ENCODE results near the gene FOXK1. TPM values are rescaled to one million over a fixed set of nuclear protein-coding genes. Genes with fewer than 3 reads are reported as not detected.

The FOXK1 gene
- total RNA-seq, 2 experiments from 2014 or later, result 38.5 to 39.6 TPM

DNA sequence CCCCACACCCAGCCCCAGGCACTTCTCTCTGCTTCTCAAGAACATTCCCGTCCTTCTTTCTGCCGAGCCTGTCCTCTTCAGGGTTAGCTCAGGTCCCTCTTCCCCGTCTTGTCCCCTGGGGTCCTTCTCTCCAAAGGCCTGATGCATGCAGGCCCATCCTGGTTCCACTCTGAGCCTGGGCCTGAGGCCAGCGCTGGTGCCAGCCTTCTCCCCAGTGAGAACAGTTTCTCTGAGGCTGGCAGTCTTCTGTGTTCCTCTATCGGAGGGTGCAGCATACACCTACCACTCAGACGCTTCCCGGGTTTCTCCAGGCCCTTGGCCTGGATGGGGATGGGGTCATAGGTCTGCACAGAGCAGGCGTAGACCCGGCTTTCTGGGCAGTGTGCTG is 108.0 kb downstream of the FOXK1 start:
- Mint-ChIP-seq H3K36me3 (ENCODE audit: low read depth) (peaks cover 20% of the 10 kb centered on the region), H3K9me3 (no peaks in the 10 kb centered on the region), H3K27ac (no peak overlapping the region), H3K27me3 (no peaks in the 10 kb centered on the region), H3K4me3 (no peak overlapping the region), H3K4me1 (ENCODE audit: low read depth) (no peaks in the 10 kb centered on the region)
- intact Hi-C loops (cut with micrococcal nuclease), result loop anchor here (10.0 kb wide), 1 partner anchor 95 kb away; the partner anchor contains the start of gene RADIL
- ATAC-seq, result no peak
- ChIA-PET POLR2A (no interaction called here), CTCF (no interaction called here)
- no peak for DNase-seq
- TF ChIP-seq, protein P1, sequence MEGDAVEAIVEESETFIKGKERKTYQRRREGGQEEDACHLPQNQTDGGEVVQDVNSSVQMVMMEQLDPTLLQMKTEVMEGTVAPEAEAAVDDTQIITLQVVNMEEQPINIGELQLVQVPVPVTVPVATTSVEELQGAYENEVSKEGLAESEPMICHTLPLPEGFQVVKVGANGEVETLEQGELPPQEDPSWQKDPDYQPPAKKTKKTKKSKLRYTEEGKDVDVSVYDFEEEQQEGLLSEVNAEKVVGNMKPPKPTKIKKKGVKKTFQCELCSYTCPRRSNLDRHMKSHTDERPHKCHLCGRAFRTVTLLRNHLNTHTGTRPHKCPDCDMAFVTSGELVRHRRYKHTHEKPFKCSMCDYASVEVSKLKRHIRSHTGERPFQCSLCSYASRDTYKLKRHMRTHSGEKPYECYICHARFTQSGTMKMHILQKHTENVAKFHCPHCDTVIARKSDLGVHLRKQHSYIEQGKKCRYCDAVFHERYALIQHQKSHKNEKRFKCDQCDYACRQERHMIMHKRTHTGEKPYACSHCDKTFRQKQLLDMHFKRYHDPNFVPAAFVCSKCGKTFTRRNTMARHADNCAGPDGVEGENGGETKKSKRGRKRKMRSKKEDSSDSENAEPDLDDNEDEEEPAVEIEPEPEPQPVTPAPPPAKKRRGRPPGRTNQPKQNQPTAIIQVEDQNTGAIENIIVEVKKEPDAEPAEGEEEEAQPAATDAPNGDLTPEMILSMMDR (IDR thresholded peaks at IDR 0.05), result no peak

DNA sequence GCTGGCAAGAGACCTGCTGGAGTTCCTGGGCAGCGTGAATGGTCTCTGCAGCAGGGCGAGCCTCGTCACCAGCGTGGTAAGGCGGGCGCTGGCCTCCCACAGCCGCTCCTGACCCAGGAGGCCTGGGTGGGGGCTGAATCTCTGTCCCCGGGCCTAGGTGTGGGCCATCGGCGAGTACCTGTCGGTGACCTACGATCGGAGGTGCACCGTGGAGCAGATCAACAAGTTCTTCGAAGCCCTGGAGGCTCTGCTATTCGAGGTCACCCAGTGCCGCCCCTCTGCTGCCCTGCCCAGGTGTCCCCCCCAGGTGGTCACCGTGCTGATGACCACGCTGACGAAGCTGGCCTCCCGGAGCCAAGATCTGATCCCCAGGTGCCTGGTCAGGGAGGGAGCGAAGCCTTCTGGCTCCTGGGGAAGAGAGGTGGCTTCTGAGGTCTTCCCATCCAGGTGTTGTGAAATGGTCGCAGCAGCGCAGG is 108.5 kb downstream of the FOXK1 start:
- H3K9me3 Mint-ChIP-seq, result no peaks in the 10 kb centered on the region
- ChIA-PET CTCF (interaction anchor here (0.9 to 1.3 kb wide), 2 partner anchors 12 to 93 kb away, joined by 3 to 4 read pairs; partner anchors contain the start of gene RADIL), POLR2A (interaction anchor here (3.2 kb wide), 1 partner anchor 15 kb away, joined by 18 read pairs; the partner anchor contains the start of gene AP5Z1)
- H3K36me3 Mint-ChIP-seq (ENCODE audit: low read depth), result peaks cover 20% of the 10 kb centered on the region
- no peak for DNase-seq
- H3K27me3 Mint-ChIP-seq, result no peaks in the 10 kb centered on the region
- TF ChIP-seq, protein P1 (IDR thresholded peaks at IDR 0.05), result no peak
- H3K4me3 Mint-ChIP-seq, result no peak overlapping the region
- no peak overlapping the region for H3K27ac Mint-ChIP-seq
- intact Hi-C loops (cut with micrococcal nuclease), result loop anchor here (10.0 kb wide), 1 partner anchor 94 kb away; the partner anchor contains the start of gene RADIL
- no peaks in the 10 kb centered on the region for H3K4me1 Mint-ChIP-seq (ENCODE audit: low read depth)
- ATAC-seq, result no peak

DNA sequence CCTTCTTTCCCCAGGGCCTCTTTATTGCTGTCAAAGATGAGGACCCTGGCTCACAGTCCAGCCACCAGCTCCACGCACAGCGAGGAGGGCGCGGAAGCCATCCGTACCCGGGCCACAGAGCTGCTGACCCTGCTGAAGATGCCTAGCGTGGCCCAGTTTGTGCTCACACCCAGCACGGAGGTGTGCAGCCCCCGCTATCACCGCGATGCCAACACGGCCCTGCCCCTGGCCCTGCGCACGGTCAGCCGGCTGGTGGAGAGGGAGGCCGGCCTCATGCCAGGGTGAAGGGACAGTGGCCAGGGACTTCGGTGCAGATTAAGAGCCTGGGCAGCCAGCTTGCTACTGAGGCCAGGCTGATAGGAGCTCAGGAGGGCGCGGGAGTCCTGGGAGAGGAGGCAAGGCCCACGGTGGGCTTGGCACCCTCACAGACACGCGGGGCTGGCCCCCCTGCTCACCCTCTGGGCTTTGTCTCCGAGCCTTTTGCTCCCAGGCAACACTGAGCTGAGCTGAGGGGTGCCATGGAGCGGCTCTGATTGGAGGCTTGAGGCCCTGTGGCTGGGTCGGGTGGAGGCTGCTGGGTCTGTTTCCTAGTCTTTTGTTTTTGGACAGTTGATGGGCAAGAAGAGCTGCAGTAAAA is 109.1 kb downstream of the FOXK1 start:
- Mint-ChIP-seq H3K9me3 (no peaks in the 10 kb centered on the region), H3K27me3 (no peaks in the 10 kb centered on the region), H3K4me1 (ENCODE audit: low read depth) (no peaks in the 10 kb centered on the region), H3K27ac (no peak overlapping the region), H3K4me3 (no peak overlapping the region), H3K36me3 (ENCODE audit: low read depth) (peaks cover 20% of the 10 kb centered on the region)
- intact Hi-C loops (cut with micrococcal nuclease), result loop anchor here (10.0 kb wide), 1 partner anchor 94 kb away; the partner anchor contains the start of gene RADIL
- ATAC-seq (no peak), DNase-seq (no peak)
- TF ChIP-seq, protein P1 (IDR thresholded peaks at IDR 0.05), result no peak
- ChIA-PET CTCF (interaction anchor here (0.9 to 3.1 kb wide), 5 partner anchors 13 to 93 kb away, joined by 3 to 18 read pairs (median 4); partner anchors contain the start of genes AP5Z1 and RADIL), POLR2A (interaction anchor here (0.9 to 3.2 kb wide), 5 partner anchors 8 to 149 kb away, joined by 3 to 18 read pairs (median 3); partner anchors contain the start of gene AP5Z1)

DNA sequence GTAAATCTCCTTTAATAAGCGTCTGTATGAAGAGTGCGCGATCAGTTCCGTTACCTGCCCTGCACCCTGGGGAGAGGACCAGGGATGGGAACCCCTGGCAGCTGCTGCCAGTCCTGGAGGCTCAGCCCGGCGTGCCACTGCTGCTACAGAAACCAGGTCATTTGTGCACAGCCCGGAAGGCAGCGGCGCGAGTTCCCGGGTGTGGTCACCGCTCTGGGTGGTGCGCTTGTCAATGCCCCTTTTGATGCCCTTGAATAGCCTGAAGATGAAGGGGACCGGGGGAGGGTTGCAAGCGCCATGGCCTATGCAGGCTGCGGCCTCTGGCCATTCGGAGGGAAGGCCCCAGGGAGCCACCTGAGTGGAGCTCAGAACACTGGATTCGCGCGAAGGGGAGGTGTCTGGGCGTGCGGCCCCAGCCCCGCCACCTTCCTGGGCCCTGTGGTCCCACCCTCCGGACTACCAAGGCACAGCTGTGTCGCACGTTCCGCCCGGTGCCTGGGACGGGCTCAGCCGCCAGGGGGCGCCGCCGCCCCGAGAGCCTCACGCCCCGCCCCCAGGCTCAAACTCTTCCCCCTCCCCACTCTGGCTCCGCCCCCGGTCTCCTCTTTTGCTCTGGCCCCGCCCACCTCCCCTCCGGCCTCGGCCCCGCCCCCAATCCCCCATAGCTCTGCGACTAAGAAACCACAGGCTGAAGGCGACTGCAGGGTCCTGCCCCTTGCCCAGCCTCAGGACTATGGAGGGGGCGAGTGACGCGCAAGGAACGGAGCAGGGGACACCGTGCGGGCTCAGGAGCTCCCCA is 109.8 kb downstream of the FOXK1 start:
- ChIA-PET POLR2A (interaction anchor here (0.6 to 3.2 kb wide), 7 partner anchors 9 to 732 kb away, joined by 3 to 18 read pairs (median 3); partner anchors contain the start of gene AP5Z1), CTCF (interaction anchor here (0.7 to 3.1 kb wide), 8 partner anchors 13 to 160 kb away, joined by 3 to 18 read pairs (median 3); partner anchors contain the start of genes AP5Z1 and RADIL)
- Mint-ChIP-seq H3K36me3 (ENCODE audit: low read depth) (peaks cover 20% of the 10 kb centered on the region), H3K27ac (no peak overlapping the region), H3K4me1 (ENCODE audit: low read depth) (no peaks in the 10 kb centered on the region), H3K27me3 (no peaks in the 10 kb centered on the region), H3K4me3 (no peak overlapping the region), H3K9me3 (no peaks in the 10 kb centered on the region)
- TF ChIP-seq, protein P1 (IDR thresholded peaks at IDR 0.05), result peak; percentile 80
- ATAC-seq, result peak; percentile 93
- DNase-seq, result peak; percentile 82
- intact Hi-C loops (cut with micrococcal nuclease), result loop anchor here (10.0 kb wide), 1 partner anchor 93 kb away; the partner anchor contains the start of gene RADIL
